ENCODE results near the gene ACBD4.
"Not testable (repeated sequence)": the region's sequence is repeated elsewhere in the genome, so short reads cannot be mapped to it uniquely, and the experiment has no call there.

The ACBD4 gene

DNA sequence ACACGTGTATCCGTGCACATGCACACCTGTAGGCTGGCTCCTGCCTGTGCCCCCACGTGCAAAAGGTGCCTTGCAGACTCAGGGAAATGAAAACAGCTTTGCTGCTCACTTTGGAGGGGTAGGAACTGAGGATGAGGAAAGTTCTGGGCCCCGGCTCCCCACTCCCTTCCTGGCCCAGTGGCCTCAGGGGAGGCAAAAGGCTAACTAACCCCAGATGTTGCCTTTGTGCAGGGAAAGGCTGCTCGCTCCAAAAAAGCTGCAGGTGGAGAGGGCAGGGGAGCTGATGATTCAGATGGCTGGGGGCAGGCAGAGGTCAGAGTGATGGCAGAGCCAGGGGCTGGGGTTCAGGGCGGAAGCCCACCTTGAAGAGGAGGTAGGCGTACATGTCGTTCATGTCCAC, 15.5 kb upstream of the ACBD4 start:
- DNase-seq (ENCODE audit: low spot score): no peak

- DNase-seq (ENCODE audit: low spot score): no peak
These were observed 14.9 kb upstream of the ACBD4 start for GRCh38 chr17:45120558-45120957.

DNA sequence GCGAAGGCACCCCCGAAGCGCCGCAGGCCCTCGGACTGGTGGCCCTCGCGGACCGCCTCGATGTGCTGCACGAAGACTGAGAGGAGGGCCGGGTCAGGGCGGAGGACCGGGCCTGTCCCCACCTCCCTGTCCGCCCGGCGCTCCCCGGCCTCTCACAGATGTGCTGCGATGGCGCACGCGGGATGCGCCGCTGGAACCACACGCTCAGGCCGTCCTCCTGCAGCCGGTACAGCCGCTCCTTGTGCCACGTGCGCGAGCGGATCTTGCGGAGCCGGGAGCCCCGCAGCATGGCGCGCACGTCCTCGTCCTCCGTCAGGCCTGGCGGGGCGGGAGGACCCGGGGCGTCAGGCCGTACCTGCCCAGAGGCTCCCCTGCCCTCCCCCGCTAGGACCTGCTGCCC, 14.4 kb upstream of the ACBD4 start:
- no peak for DNase-seq (ENCODE audit: low spot score)

GRCh38 chr17:45123076-45123770, 12.3 kb upstream of the ACBD4 start:
- no peak for DNase-seq (ENCODE audit: low spot score)

- DNase-seq (ENCODE audit: low spot score): peak; percentile 93
These were observed 11.3 kb upstream of the ACBD4 start for GRCh38 chr17:45123930-45124796.

DNA sequence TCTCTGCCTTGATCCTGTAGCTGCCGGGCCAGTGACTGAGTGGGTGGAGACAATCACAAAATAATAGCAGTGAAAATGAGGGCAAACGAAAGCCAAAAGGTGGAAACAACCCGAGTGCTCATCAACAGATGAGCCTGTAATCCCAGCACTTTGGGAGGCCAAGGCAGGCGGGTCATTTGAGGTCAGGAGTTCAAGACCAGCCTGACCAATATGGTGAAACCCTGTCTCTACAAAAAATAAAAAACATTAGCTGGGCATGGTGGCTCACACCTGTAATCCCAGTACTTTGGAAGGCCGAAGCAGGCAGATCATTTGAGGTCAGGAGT, 10.7 kb upstream of the ACBD4 start:
- DNase-seq (ENCODE audit: low spot score): not testable (repeated sequence)

GRCh38 chr17:45125509-45125908, 10.0 kb upstream of the ACBD4 start:
- DNase-seq (ENCODE audit: low spot score): no peak

- DNase-seq (ENCODE audit: low spot score): no peak
These were observed 8.3 kb upstream of the ACBD4 start for GRCh38 chr17:45127207-45127547.

DNA sequence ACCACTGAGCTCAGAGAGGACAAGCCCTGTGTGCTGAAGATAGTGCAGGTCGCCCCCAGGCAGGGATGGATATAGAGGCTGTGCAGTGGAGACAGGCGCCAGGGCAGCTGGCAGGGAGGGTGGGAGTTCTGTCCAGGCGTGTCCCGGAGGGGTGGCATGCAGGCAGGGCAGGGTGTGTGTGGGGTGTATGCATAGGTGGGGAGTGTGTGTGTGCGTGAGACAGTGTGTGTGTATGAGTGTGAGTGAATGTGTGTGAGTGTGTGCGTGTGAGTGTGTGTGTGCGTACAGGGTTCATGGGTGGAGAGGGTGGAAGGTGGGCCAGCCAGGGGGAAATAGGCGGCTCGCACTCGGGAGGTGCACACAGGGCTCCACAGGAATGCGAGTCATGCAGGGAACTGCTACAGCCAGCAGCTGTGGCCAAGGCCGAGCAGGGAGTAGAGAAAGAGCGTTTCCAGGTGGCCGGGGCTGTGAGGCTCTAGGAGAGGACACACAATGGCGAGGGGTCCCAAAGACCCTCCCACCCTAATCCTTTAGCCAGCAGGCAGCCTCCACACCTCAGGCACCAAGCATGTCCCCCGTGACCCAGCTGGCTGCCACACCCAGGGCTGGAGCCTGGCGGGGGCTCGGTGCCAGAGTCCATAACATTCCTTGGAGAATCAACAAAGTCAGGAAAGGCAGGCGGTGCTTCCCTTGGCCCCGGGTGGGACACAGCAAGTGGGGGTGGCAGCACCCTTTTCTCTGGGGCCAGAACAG, 7.8 kb upstream of the ACBD4 start:
- no peak for DNase-seq (ENCODE audit: low spot score)

- no peak for DNase-seq (ENCODE audit: low spot score)
These were observed 7.2 kb upstream of the ACBD4 start for GRCh38 chr17:45128331-45128730.

GRCh38 chr17:45128989-45129388, 6.5 kb upstream of the ACBD4 start:
- DNase-seq (ENCODE audit: low spot score): no peak

GRCh38 chr17:45129426-45129939, 6.0 kb upstream of the ACBD4 start:
- no peak for DNase-seq (ENCODE audit: low spot score)

DNA sequence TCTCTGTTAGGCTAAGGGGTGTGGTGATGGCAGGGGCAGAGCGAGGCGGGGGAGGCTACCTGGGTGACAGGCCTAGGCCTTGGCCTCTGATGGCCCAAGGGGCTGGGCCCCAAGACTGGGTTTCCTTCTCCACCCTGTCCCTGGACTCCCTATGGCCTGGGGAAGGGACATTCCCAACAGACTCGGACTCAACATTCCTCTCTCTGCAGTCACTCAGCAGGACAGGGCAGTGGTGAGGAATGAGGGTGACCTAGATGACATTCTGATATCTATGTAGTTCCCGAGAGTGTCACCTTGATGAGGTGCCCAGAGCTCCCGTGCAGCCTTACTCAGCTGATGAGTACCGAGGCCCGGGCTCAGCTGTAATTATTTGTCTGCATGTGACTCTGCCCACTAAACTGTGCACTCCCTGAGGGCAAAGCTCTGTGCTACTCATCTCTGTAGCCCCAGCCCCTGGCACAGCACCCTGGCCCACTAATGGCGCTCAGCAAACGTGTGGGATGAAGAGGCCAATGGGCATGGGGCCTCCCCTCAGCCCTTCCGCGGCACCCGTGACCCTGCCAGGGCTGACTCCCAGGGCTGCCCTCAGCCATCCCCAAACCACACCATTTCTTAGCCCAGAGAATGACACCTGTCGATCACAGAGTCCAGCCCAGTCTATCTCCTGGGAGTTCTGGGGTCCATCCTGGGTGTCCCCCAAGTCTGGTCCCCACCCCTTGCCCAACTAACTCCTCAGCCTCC, 5.4 kb upstream of the ACBD4 start:
- DNase-seq (ENCODE audit: low spot score): no peak

DNA sequence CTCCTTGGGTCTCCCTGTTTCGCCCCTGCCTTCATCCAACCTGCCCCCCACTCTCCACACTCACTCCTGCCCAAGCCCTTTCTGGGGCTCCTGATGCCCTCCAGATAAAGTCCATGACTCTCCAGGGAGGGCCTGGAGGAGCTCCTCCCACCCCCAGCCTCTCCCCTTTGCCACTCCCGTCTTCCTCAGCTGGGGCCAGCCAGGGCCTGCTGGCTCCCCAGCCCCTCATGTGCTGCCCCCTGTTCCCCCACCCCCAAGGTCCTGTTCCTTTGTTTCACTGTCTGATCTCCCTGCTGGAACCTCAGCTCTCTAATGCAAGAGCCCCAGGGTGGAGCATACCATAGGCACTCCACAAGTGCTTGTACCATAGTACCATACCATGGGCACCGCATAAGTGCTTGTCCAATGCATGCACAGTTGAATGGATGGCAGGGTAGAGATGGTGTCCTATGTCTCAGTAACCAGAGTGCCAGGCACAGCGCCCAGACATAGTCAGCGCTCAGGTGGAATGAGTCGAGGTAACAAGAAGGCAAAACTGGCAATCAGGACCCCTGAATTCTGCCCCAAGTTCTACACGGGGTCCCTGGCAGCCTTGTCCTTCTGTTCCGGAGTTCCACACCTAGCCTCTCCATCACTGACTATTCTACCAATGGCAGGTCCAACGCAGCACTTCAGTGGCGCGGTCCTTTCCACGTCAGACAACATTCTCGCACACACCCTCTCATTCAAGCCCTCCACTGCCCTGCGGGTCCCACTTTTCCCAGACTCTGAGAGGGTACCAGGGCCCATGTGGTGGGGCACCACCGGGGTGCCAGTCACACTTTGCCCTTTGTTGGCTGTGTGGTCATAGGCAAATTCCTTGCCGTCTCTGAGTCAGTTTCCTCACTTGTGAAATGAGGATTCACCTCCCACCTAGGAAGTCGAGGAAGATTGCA, 4.5 kb upstream of the ACBD4 start:
- DNase-seq (ENCODE audit: low spot score): no peak

- no peak for DNase-seq (ENCODE audit: low spot score)
These were observed 3.7 kb upstream of the ACBD4 start for GRCh38 chr17:45131616-45132319.

- no peak for DNase-seq (ENCODE audit: low spot score)
These were observed 3.2 kb upstream of the ACBD4 start, which contains the start of gene PLCD3 for GRCh38 chr17:45132320-45132571. Gene PLCD3, minus strand, starts transcription at chr17:45132515. Its CDS starts 105 bp downstream, at chr17:45132410.

DNA sequence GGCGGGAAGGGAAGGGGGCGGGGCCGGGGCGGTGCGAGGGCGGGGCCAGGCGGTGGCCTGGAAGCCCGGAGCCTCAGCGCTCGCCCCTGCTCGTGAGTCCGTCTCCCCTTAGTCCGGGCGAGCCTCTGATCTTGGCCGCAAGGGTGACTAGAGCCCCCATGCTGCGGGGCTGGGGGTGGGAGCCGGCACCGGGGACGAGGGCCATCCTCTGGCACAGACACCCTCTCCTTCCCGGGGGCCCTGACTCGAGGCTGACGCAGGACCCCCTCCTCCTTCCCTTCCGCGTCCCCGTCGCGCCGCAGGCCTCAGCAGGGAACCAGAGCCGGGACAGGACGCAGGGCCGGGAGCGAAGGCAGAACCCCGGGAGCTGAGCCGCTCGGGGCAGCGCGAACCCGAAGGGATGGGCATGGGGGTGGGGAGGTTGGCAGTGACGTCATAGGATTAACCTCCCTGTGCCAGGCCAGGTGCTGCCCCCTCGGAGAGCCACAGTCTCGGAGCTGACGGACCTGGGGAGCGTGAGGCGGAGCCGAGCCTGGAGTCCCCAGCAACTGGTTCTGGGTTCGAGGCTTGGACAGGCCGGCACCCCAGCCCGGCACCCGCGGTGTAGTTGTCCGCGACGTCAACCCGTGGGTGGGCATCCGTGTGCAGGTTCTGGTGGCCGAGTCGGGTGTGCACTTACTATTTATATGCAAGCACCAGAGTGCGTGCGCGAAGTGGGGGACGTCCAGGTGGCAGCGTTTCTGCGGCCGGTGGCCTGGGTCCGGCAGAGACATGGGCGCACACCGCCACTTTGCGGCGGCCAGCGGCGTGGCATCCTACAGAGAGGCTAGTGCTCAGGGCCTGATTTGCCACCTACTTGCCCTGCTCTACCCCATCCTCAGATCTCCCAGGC, 2.7 kb upstream of the ACBD4 start:
- peak; percentile 92 for DNase-seq (ENCODE audit: low spot score)

DNA sequence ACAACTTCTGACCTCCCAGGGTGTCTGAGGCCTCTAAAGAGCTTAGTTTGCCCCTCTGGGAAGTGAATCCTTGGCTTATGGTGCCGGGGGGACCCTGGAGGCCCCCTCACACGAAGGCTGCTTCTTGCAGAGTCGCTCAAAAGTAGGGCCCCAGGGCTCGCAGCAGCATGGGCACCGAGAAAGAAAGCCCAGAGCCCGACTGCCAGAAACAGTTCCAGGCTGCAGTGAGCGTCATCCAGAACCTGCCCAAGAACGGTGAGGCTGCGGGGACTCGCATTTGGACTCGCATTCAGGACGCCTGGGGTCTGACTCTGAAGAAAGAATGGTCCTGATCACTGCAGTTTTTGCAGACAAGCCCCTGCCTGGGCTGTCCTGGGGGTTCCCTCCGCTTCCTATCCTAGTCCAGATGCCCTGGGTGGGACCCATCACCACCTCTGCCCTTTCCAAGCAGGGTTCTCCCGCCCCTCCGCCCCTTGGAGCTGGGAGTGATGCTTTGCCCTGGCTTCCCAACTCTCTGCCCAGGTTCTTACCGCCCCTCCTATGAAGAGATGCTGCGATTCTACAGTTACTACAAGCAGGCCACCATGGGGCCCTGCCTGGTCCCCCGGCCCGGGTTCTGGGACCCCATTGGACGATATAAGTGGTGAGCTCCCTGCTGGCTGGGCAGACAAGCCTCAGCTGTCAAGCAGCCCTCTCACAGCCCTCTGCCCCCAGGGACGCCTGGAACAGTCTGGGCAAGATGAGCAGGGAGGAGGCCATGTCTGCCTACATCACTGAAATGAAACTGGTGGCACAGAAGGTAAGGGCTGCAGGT, 698 bp downstream of the ACBD4 start:
- no peak for DNase-seq (ENCODE audit: low spot score)
